H1 (cell line): ENCODE measurements around the gene RABL3. TPM values are rescaled to one million over a fixed set of nuclear protein-coding genes. Genes with fewer than 3 reads are reported as not detected.

Experiments
- CTCF ChIA-PET: fragments of 300-600 bp; sonication (Branson Sonifier 250); formaldehyde crosslinking; loops from one replicate; lab custom pipeline; 2021; ENCODE audit not compliant: partially characterized antibody; lab: Charles Lee
- POLR2A ChIA-PET: fragments of 300-600 bp; sonication (Branson Sonifier 250); formaldehyde crosslinking; loops from one replicate; lab custom pipeline; 2021; ENCODE audit warnings: inconsistent platforms; ENCODE audit not compliant: partially characterized antibody; lab: Charles Lee
- DNase-seq, 2 experiments: peaks; one replicate each; pipeline versions ENCODE4 v3.0.0 to v3.0.0-alpha.2; 2010 to 2022; ENCODE audit warnings: low spot score in 2 of 2, low read depth in 1 of 2, mixed read lengths in 1 of 2
- FAIRE-seq: peaks from 2 replicates; lab custom pipeline; 2011; peaks lifted over from hg19 to GRCh38; lab: Jason Lieb, UNC
- H2AFZ ChIP-seq: 2 replicates; pipeline ENCODE4 v1.8.1; 2012; ENCODE audit warnings: low read length, inconsistent platforms
- H2AK5ac ChIP-seq: 2 replicates; pipeline ENCODE4 v1.6.1; 2013; ENCODE audit warnings: low read depth, low read length
- H2BK120ac ChIP-seq: replicated peaks from 2 replicates; pipeline ENCODE3; 2013; ENCODE audit warnings: low read depth, low read length, inconsistent platforms
- H2BK12ac ChIP-seq: 2 replicates; pipeline ENCODE4 v1.6.1; 2013; ENCODE audit warnings: low read depth, low read length
- H2BK15ac ChIP-seq: 2 replicates; pipeline ENCODE4 v1.6.1; 2013; ENCODE audit warnings: low read length
- H2BK20ac ChIP-seq: 2 replicates; pipeline ENCODE4 v1.6.1; 2013; ENCODE audit warnings: low read length
- H2BK5ac ChIP-seq: 2 replicates; pipeline ENCODE4 v1.6.1; 2013; ENCODE audit warnings: low read depth, low read length
- H3K14ac ChIP-seq: 2 replicates; pipeline ENCODE4 v1.6.1; 2013; ENCODE audit warnings: inconsistent platforms; ENCODE audit not compliant: insufficient read length
- H3K18ac ChIP-seq: 2 replicates; pipeline ENCODE4 v1.6.1; 2013; ENCODE audit warnings: low read length; ENCODE audit errors: extremely low read depth
- H3K23ac ChIP-seq: 2 replicates; pipeline ENCODE4 v1.6.1; 2013; ENCODE audit warnings: inconsistent platforms; ENCODE audit not compliant: insufficient read length
- H3K23me2 ChIP-seq: 2 replicates; pipeline ENCODE4 v1.6.1; 2013; ENCODE audit warnings: low read depth, low read length
- H3K27ac ChIP-seq: 2 replicates; pipeline ENCODE4 v1.6.1; 2011; ENCODE audit warnings: low read depth, low read length, inconsistent platforms
- H3K27me3 ChIP-seq, 4 experiments: replicated peaks in 1 of 4; 1 replicate in 1 of 4; 2 replicates in 3 of 4; pipeline versions ENCODE4 v1.6.1 to v1.8.1; 2011 to 2013; ENCODE audit warnings: low read length in 3 of 4, mild to moderate bottlenecking in 3 of 4, inconsistent platforms in 2 of 4, mixed read lengths in 2 of 4, moderate library complexity in 1 of 4; ENCODE audit not compliant: control insufficient read depth in 3 of 4, insufficient read depth in 3 of 4; ENCODE audit errors: extremely low read depth in 1 of 4
- H3K36me3 ChIP-seq, 4 experiments: 2 replicates each; pipeline versions ENCODE4 v1.6.1 to v1.8.1; 2011 to 2013; ENCODE audit warnings: mild to moderate bottlenecking in 4 of 4, low read length in 3 of 4, moderate library complexity in 2 of 4, control low read depth in 1 of 4, inconsistent platforms in 1 of 4; ENCODE audit not compliant: insufficient read depth in 4 of 4, control insufficient read depth in 2 of 4
- H3K4ac ChIP-seq: replicated peaks from 2 replicates; pipeline ENCODE3; 2013; ENCODE audit warnings: low read length, low read depth, mixed read lengths, inconsistent platforms; ENCODE audit not compliant: insufficient read length
- H3K4me1 ChIP-seq, 4 experiments: replicated peaks in 1 of 4; 1 replicate in 1 of 4; 2 replicates in 3 of 4; pipeline versions ENCODE4 v1.6.1 to v1.8.1; 2011 to 2013; ENCODE audit warnings: low read length in 3 of 4, inconsistent platforms in 2 of 4, mixed read lengths in 1 of 4; ENCODE audit not compliant: insufficient read depth in 4 of 4, control insufficient read depth in 3 of 4
- H3K4me2 ChIP-seq, 2 experiments: 2 replicates each; pipeline versions ENCODE4 v1.6.1 to v1.8.1; 2011 to 2013; ENCODE audit warnings: low read depth in 2 of 2, low read length in 2 of 2, control low read depth in 1 of 2, inconsistent platforms in 1 of 2, mild to moderate bottlenecking in 1 of 2; ENCODE audit not compliant: insufficient read depth in 1 of 2
- H3K4me3 ChIP-seq, 4 experiments: fragments of 200-600, 300-600 bp in 1 of 4; sonication (generic), shearing (Covaris generic), sonication (Bioruptor Twin) in 1 of 4; 2 replicates each; pipeline versions ENCODE4 v1.5.1 to v1.8.1; 2011 to 2016; ENCODE audit warnings: low read length in 4 of 4, low read depth in 3 of 4, control low read depth in 2 of 4, inconsistent platforms in 2 of 4, mild to moderate bottlenecking in 2 of 4, mixed read lengths in 1 of 4, moderate library complexity in 1 of 4; ENCODE audit not compliant: insufficient read depth in 2 of 4; ENCODE audit errors: extremely low read depth in 1 of 4
- H3K56ac ChIP-seq: replicated peaks from 2 replicates; pipeline ENCODE3; 2013; ENCODE audit warnings: low read depth, mild to moderate bottlenecking, mixed read lengths, low read length, inconsistent platforms; ENCODE audit not compliant: insufficient read length
- H3K79me1 ChIP-seq: 2 replicates; pipeline ENCODE4 v1.6.1; 2013; ENCODE audit warnings: low read depth, low read length, control low read depth
- H3K79me2 ChIP-seq, 2 experiments: 2 replicates each; pipeline versions ENCODE4 v1.6.1 to v1.8.1; 2012 to 2013; ENCODE audit warnings: low read length in 2 of 2, mild to moderate bottlenecking in 2 of 2, inconsistent platforms in 1 of 2; ENCODE audit not compliant: insufficient read depth in 2 of 2, control insufficient read depth in 1 of 2
- H3K9ac ChIP-seq, 4 experiments: replicated peaks in 1 of 4; 1 replicate in 1 of 4; 2 replicates in 3 of 4; pipeline versions ENCODE4 v1.6.1 to v1.8.1; 2011 to 2013; ENCODE audit warnings: low read depth in 3 of 4, low read length in 3 of 4, control low read depth in 2 of 4, mild to moderate bottlenecking in 2 of 4, moderate library complexity in 2 of 4, inconsistent platforms in 1 of 4; ENCODE audit errors: extremely low read depth in 1 of 4
- H3K9me3 ChIP-seq, 2 experiments: 2 replicates each; pipeline versions ENCODE4 v1.6.1 to v1.8.1; 2012 to 2013; ENCODE audit warnings: mild to moderate bottlenecking in 2 of 2, moderate library complexity in 2 of 2, control low read depth in 1 of 2, inconsistent platforms in 1 of 2, low read depth in 1 of 2, low read length in 1 of 2, mixed read lengths in 1 of 2; ENCODE audit not compliant: insufficient read depth in 2 of 2
- H4K20me1 ChIP-seq, 2 experiments: replicated peaks in 1 of 2; 2 replicates each; pipeline versions ENCODE3 to v1.8.1; 2011 to 2013; ENCODE audit warnings: inconsistent platforms in 2 of 2, low read length in 2 of 2, mild to moderate bottlenecking in 1 of 2; ENCODE audit not compliant: insufficient read depth in 2 of 2, control insufficient read depth in 1 of 2
- H4K5ac ChIP-seq: 2 replicates; pipeline ENCODE4 v1.6.1; 2013; ENCODE audit warnings: low read length, low read depth, mixed read lengths, inconsistent platforms; ENCODE audit not compliant: insufficient read length
- H4K8ac ChIP-seq: 2 replicates; pipeline ENCODE4 v1.8.0; 2013; ENCODE audit warnings: mild to moderate bottlenecking, moderate library complexity, low read length, inconsistent platforms; ENCODE audit not compliant: insufficient read depth; ENCODE audit errors: extremely low read depth
- H4K91ac ChIP-seq: replicated peaks from 2 replicates; pipeline ENCODE3; 2013; ENCODE audit warnings: low read length, mixed read lengths, inconsistent platforms; ENCODE audit not compliant: insufficient read length
- CTCF ChIP-seq, 3 experiments: IDR thresholded peaks; 1 replicate in 2 of 3; 2 replicates in 1 of 3; pipeline versions ENCODE4 v1.5.1 to v1.6.1; 2011; ENCODE audit warnings: low read length in 3 of 3, mild to moderate bottlenecking in 3 of 3, inconsistent platforms in 2 of 3, low read depth in 1 of 3, moderate library complexity in 1 of 3; ENCODE audit not compliant: insufficient read depth in 1 of 3; ENCODE audit errors: control extremely low read depth in 1 of 3
- TAF1 ChIP-seq: IDR thresholded peaks from 2 replicates; pipeline ENCODE4 v1.6.1; 2011; ENCODE audit warnings: mild to moderate bottlenecking, low read depth, low read length
- WGBS, 2 experiments: shearing (Covaris generic) in 1 of 2; methylation state at CpG; one replicate each; pipeline versions ENCODE4 v1.1.6 to v1.1.7; 2013 to 2015; ENCODE audit warnings: low lambda C conversion rate in 2 of 2, mixed read lengths in 2 of 2, inconsistent platforms in 1 of 2, low coverage in 1 of 2, missing lambda C conversion rate in 1 of 2; ENCODE audit not compliant: insufficient replicate concordance in 2 of 2, insufficient coverage in 1 of 2, insufficient read length in 1 of 2; ENCODE audit errors: extremely low coverage in 1 of 2, missing lambda C conversion rate in 1 of 2; 5-methylcytosine and 5-hydroxymethylcytosine counted together
- polyA plus RNA-seq, 7 experiments: library from polyadenylated mRNA; depleted of rRNA in 3 of 7; stranded (reverse) in 5 of 7; unstranded in 2 of 7; fragments of >200 nt in 5 of 7; fragments of 200-250 nt in 2 of 7; gene quantifications; 1 replicate in 5 of 7; 2 replicates in 1 of 7; 4 replicates in 1 of 7; pipeline versions ENCODE4 v1.2.1 to v1.2.3, GENCODE V29; 2011 to 2013; ENCODE audit warnings: missing spikeins in 2 of 7, mixed read lengths in 2 of 7
- total RNA-seq: library from RNA; stranded (reverse); fragmentation: NEBNext Ultra II Directional; extraction: Animal tissue kit (Norgen Biotek cat#: 25700); gene quantifications from 2 replicates; pipeline ENCODE4 v1.2.1, GENCODE V29; 2021

The RABL3 gene
- total and polyA plus RNA-seq, 2 of the 8 experiments (the other 6 are each of a cell fraction or from before 2014, with no cell fraction given): 4.4 to 19.2 TPM

- Histone ChIP-seq H3K36me3 (no peaks in the 10 kb centered on the region; a peak in 1 of 8 replicates), H4K91ac (no peak overlapping the region), H2BK12ac (no peak overlapping the region), H3K56ac (no peak overlapping the region), H2BK120ac (no peak overlapping the region), H3K23me2 (no peaks in the 10 kb centered on the region), H3K27me3 (no peaks in the 10 kb centered on the region), H3K9me3 (peaks cover 0 to 3% of the 10 kb centered on the region in 2 experiments; a peak in 1 of 4 replicates), H3K27ac (no peak overlapping the region), H2BK5ac (no peak overlapping the region), H3K4me3 (no peak overlapping the region), H3K79me1 (no peaks in the 10 kb centered on the region), H4K8ac (no peak overlapping the region), H3K14ac (no peak overlapping the region), H3K18ac (no peak overlapping the region), H3K4ac (no peak overlapping the region), H3K23ac (no peak overlapping the region), H3K79me2 (no peaks in the 10 kb centered on the region), H3K9ac (no peak overlapping the region), H2BK20ac (no peak overlapping the region), H2AK5ac (no peak overlapping the region), H2AFZ (no peak overlapping the region), H3K4me1 (no peaks in the 10 kb centered on the region), H4K20me1 (no peaks in the 10 kb centered on the region), H4K5ac (no peak overlapping the region), H3K4me2 (no peak overlapping the region), H2BK15ac (no peak overlapping the region)
- TF ChIP-seq CTCF (IDR thresholded peaks at IDR 0.05; ENCODE audit: control extremely low read depth in 1 of 3, insufficient read depth in 1 of 3, low read depth in 1 of 3, low read length in 3 of 3): peak in 1 of 3 experiments; percentile 4; a peak in 1 of 4 replicates
- TF ChIP-seq TAF1: no peak
- no peak for FAIRE-seq
- no peak for DNase-seq
- 89% methylated on average over 4 of the region's 4 CpGs; no CpG with 5 or more reads in 1 of the 2 experiments for WGBS, 2 experiments
- CTCF ChIA-PET: interaction anchor here (0.9 to 1.4 kb wide), 4 partner anchors 9 to 398 kb away, joined by 3 to 8 read pairs (median 4); no protein-coding TSS in a partner anchor
- POLR2A ChIA-PET: interaction anchor here (0.7 to 1.3 kb wide), 2 partner anchors 8 to 44 kb away, joined by 3 read pairs; no protein-coding TSS in a partner anchor
Observed at GRCh38 chr3:120642368-120642948, 99.9 kb downstream of the RABL3 start.
